GM12878 (cell line): ENCODE data around the gene SCG2. TPM values are rescaled to one million over a fixed set of nuclear protein-coding genes. Genes with fewer than 3 reads are reported as not detected.

Experiments used
- ATAC-seq: fragments of 200-7000 bp; cut with Tn5 transposase; 3 replicates; pipeline ENCODE4 v1.9.1; 2020; ENCODE audit warnings: mild to moderate bottlenecking, moderate library complexity
- BruUV-seq: library from RNA; stranded (reverse); fragments of 400-500 nt; replicated peaks from 2 replicates; lab custom pipeline; 2021; lab: Mats Ljungman, UMichigan
- CTCF ChIA-PET: fragments of 300-600 bp; sonication (Branson Sonifier 250); formaldehyde crosslinking; extraction: SDS; loops from one replicate; lab custom pipeline; 2021; ENCODE audit warnings: inconsistent platforms; lab: Yijun Ruan, JAX
- POLR2A ChIA-PET: fragments of 350-600 bp; formaldehyde crosslinking; extraction: SDS; loops from one replicate; lab custom pipeline; 2021; ENCODE audit warnings: inconsistent platforms; lab: Charles Lee
- RAD21 ChIA-PET: fragments of 300-600 bp; sonication (Branson Sonifier 250); formaldehyde crosslinking; loops from one replicate; lab custom pipeline; 2023; ENCODE audit warnings: antibody characterized with exemption; ENCODE audit not compliant: unreplicated experiment; lab: Charles Lee
- SMC1A ChIA-PET: fragments of 300-600 bp; sonication (Branson Sonifier 250); formaldehyde crosslinking; loops from one replicate; lab custom pipeline; 2023; ENCODE audit not compliant: unreplicated experiment, uncharacterized antibody; lab: Charles Lee
- DNase-seq: peaks from one replicate; pipeline ENCODE4 v3.0.0-alpha.2; 2011; ENCODE audit warnings: low read depth, low spot score
- FAIRE-seq: peaks from 3 replicates; lab custom pipeline; 2011; peaks lifted over from hg19 to GRCh38; lab: Jason Lieb, UNC
- H2AFZ ChIP-seq: 2 replicates; pipeline ENCODE4 v1.6.0; 2011; ENCODE audit warnings: low read depth, low read length, control low read depth; ENCODE audit not compliant: control insufficient read depth
- H3K27ac ChIP-seq: 2 replicates; pipeline ENCODE4 v1.5.1; 2011; ENCODE audit warnings: control low read depth; ENCODE audit not compliant: control insufficient read depth, insufficient read depth
- H3K27me3 ChIP-seq, 2 experiments: replicated peaks in 1 of 2; 2 replicates each; pipeline versions ENCODE4 v1.6.0 to v1.6.1; 2011; ENCODE audit warnings: low read length in 1 of 2; ENCODE audit not compliant: control insufficient read depth in 2 of 2, insufficient read depth in 2 of 2
- H3K36me3 ChIP-seq, 2 experiments: 2 replicates each; pipeline ENCODE4 v1.5.1; 2011; ENCODE audit warnings: low read length in 1 of 2; ENCODE audit not compliant: control insufficient read depth in 2 of 2, insufficient read depth in 2 of 2
- H3K4me1 ChIP-seq: 2 replicates; pipeline ENCODE4 v1.6.1; 2011; ENCODE audit warnings: mild to moderate bottlenecking, low read length, moderate library complexity, mixed read lengths; ENCODE audit not compliant: control insufficient read depth, insufficient read depth
- H3K4me2 ChIP-seq: 2 replicates; pipeline ENCODE4 v1.6.0; 2011; ENCODE audit warnings: control low read depth; ENCODE audit not compliant: control insufficient read depth, insufficient read depth
- H3K4me3 ChIP-seq: fragments of 200-600 bp; sonication (generic); 2 replicates; pipeline ENCODE4 v1.5.1; 2016
- H3K79me2 ChIP-seq: 2 replicates; pipeline ENCODE4 v1.6.0; 2011; ENCODE audit warnings: low read length; ENCODE audit not compliant: control insufficient read depth, insufficient read depth
- H3K9ac ChIP-seq: 2 replicates; pipeline ENCODE4 v1.8.0; 2011; ENCODE audit warnings: low read length, control low read depth, mixed read lengths; ENCODE audit not compliant: control insufficient read depth, insufficient read depth
- H3K9me3 ChIP-seq: replicated peaks from 3 replicates; pipeline ENCODE4 v1.5.1; 2011; ENCODE audit warnings: mild to moderate bottlenecking, low read length; ENCODE audit not compliant: control insufficient read depth, insufficient read depth
- H4K20me1 ChIP-seq: 2 replicates; pipeline ENCODE4 v1.6.0; 2011; ENCODE audit not compliant: control insufficient read depth, insufficient read depth
- BMI1 ChIP-seq: fragments of 450-650 bp; IDR thresholded peaks from 2 replicates; pipeline ENCODE4 v1.6.1; 2016; ENCODE audit warnings: mild to moderate bottlenecking, moderate library complexity, borderline replicate concordance
- CBFB ChIP-seq: IDR thresholded peaks from 2 replicates; pipeline ENCODE4 v1.6.1; 2016; ENCODE audit warnings: antibody characterized with exemption, low read depth
- CBX5 ChIP-seq: sonication (generic); IDR thresholded peaks from 2 replicates; pipeline ENCODE4 v1.6.1; 2016; ENCODE audit warnings: low read depth, moderate library complexity, mild to moderate bottlenecking, inconsistent platforms
- CREM ChIP-seq: IDR thresholded peaks from 2 replicates; pipeline ENCODE4 v1.6.1; 2014; ENCODE audit warnings: antibody characterized with exemption, low read depth
- ELK1 ChIP-seq: IDR thresholded peaks from 2 replicates; pipeline ENCODE4 v1.6.1; 2012; ENCODE audit warnings: low read depth, low read length, improper control_type of control experiment
- FOS ChIP-seq: IDR thresholded peaks from 3 replicates; pipeline ENCODE4 v1.6.1; 2011; ENCODE audit warnings: borderline replicate concordance; ENCODE audit not compliant: insufficient read length; ENCODE audit errors: extremely low read depth
- MEF2A ChIP-seq: IDR thresholded peaks from 2 replicates; pipeline ENCODE4 v1.6.1; 2011; ENCODE audit warnings: low read depth, mild to moderate bottlenecking, low read length, moderate library complexity; ENCODE audit not compliant: insufficient read depth
- NR2C1 ChIP-seq: fragments of 450-650 bp; IDR thresholded peaks from 2 replicates; pipeline ENCODE4 v1.6.1; 2017; ENCODE audit warnings: antibody characterized with exemption, mild to moderate bottlenecking, moderate library complexity
- PML ChIP-seq: IDR thresholded peaks from 2 replicates; pipeline ENCODE4 v1.6.1; 2012; ENCODE audit warnings: low read length, inconsistent platforms
- SUZ12 ChIP-seq: fragments of 200-600 bp; sonication (generic); IDR thresholded peaks from one replicate; pipeline ENCODE4 v1.6.1; 2018; ENCODE audit warnings: antibody characterized with exemption, mild to moderate bottlenecking; ENCODE audit not compliant: unreplicated experiment
- ZNF274 ChIP-seq: IDR thresholded peaks from one replicate; pipeline ENCODE4 v1.8.0; 2011; ENCODE audit not compliant: insufficient read length, insufficient read depth
- ZNF687 ChIP-seq: fragments of 450-650 bp; IDR thresholded peaks from 2 replicates; pipeline ENCODE4 v1.6.1; 2017; ENCODE audit warnings: mild to moderate bottlenecking, moderate library complexity
- WGBS: methylation state at CpG from one replicate; pipeline ENCODE4 v1.1.6; 2016; ENCODE audit warnings: low lambda C conversion rate; ENCODE audit not compliant: insufficient replicate concordance, insufficient coverage; ENCODE audit errors: missing lambda C conversion rate; 5-methylcytosine and 5-hydroxymethylcytosine counted together
- in situ Hi-C: fragments of 300-500 bp; cut with MboI; formaldehyde crosslinking; loops from 9 replicates; pipeline ENCODE4 v1.14.3; 2018; ENCODE audit warnings: mixed read lengths
- intact Hi-C: fragments of 100-400 bp; cut with micrococcal nuclease; formaldehyde crosslinking; loops from one replicate; pipeline ENCODE4 v1.14.2; 2022; ENCODE audit not compliant: unreplicated experiment
- polyA plus RNA-seq, 11 experiments: library from polyadenylated mRNA; depleted of rRNA in 4 of 11; unstranded in 6 of 11; stranded (reverse) in 5 of 11; fragments of >200 nt; fragmentation: Nextera tagmentation in 4 of 11; fragmentation: Illumina TruSeq in 1 of 11; extraction: Ambion mirVana in 4 of 11; extraction: Trizol in 1 of 11; gene quantifications; 1 replicate in 1 of 11; 2 replicates in 10 of 11; pipeline versions ENCODE4 v1.2.1 to v1.2.3, GENCODE V29; 2011 to 2016; ENCODE audit warnings: inconsistent platforms in 2 of 11, missing spikeins in 2 of 11, low read depth in 1 of 11
- total RNA-seq, 4 experiments: library from RNA; depleted of rRNA in 3 of 4; stranded (reverse); fragments of >200 nt in 3 of 4; fragmentation: Illumina TruSeq in 1 of 4; extraction: Trizol in 1 of 4; gene quantifications; 2 replicates each; pipeline versions ENCODE4 v1.2.1 to v1.2.3, GENCODE V29; 2013 to 2021
- TF ChIP-seq, protein P1 (sequence below): IDR thresholded peaks from 2 replicates; pipeline ENCODE4 v1.6.1; 2011; ENCODE audit warnings: borderline replicate concordance, low read depth, mild to moderate bottlenecking, moderate library complexity, low read length; ENCODE audit not compliant: insufficient read depth, poor library complexity, severe bottlenecking

Gene SCG2
- total and polyA plus RNA-seq, 10 of the 15 experiments (the other 5 are each of a cell fraction or from before 2014, with no cell fraction given), result 0.05 TPM; not detected in 9

DNA sequence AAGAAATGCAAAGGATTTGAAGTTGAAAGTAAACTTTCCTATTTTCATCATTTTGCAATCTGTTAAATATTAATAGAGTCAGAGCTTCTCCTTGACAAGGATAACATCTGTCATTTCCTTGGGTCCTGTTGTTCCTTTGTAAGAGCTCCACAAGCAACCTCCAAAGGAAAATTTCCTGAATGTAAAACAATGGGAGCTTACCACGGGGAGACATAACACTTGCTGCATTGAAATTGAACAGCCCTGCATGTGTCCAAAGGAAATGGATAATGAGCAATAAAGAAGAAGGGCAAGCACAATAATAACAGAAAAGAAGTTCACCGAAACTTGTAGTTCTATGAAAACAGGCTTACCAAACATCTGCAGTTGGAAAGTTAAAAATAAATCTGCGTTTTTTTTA lies 42.0 kb upstream of the SCG2 start:
- Histone ChIP-seq H3K4me2 (no peak overlapping the region), H3K27ac (no peak overlapping the region), H3K9me3 (no peaks in the 10 kb centered on the region), H3K27me3 (no peaks in the 10 kb centered on the region), H3K4me3 (no peak overlapping the region), H3K36me3 (no peaks in the 10 kb centered on the region), H3K9ac (no peak overlapping the region), H3K4me1 (peaks cover 8% of the 10 kb centered on the region), H4K20me1 (no peaks in the 10 kb centered on the region), H2AFZ (no peak overlapping the region), H3K79me2 (no peaks in the 10 kb centered on the region)
- POLR2A ChIA-PET, result no interaction called here
- 32% methylated on average over 3 of the region's 3 CpGs for WGBS
- DNase-seq (no peak), FAIRE-seq (no peak), ATAC-seq (no peak)
- intact Hi-C loops (no loop called here), in situ Hi-C loops (no loop called here)
- SMC1A ChIA-PET, result no interaction called here
- RAD21 ChIA-PET, result no interaction called here
- BruUV-seq, result no TSS peak
- TF ChIP-seq FOS, result no peak
- no peak for TF ChIP-seq NR2C1
- TF ChIP-seq, protein P1, sequence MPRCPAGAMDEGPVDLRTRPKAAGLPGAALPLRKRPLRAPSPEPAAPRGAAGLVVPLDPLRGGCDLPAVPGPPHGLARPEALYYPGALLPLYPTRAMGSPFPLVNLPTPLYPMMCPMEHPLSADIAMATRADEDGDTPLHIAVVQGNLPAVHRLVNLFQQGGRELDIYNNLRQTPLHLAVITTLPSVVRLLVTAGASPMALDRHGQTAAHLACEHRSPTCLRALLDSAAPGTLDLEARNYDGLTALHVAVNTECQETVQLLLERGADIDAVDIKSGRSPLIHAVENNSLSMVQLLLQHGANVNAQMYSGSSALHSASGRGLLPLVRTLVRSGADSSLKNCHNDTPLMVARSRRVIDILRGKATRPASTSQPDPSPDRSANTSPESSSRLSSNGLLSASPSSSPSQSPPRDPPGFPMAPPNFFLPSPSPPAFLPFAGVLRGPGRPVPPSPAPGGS, result no peak
- no peak for TF ChIP-seq CBFB
- no peak for TF ChIP-seq SUZ12
- TF ChIP-seq CREM, result no peak
- TF ChIP-seq PML, result no peak
- CTCF ChIA-PET, result no interaction called here

DNA sequence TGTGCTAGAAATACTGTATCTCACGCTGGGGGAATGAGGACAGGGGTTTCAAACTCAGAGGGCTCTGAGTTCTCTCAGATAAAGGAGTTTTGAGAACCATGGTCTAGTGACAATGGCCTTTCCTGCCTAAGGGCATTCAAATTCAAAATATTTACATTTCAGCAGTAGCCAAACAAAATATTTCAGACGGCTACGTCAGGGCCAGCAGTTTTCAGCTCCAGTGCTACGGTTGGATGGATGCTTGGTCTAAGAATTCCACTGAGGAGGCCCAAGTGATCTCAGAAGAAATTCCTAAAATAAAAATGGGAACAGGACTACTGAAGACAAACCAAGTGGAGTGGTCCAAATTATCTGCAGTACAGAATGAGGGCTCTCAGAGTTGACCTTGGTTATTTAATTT lies 41.1 kb upstream of the SCG2 start:
- SMC1A ChIA-PET, result no interaction called here
- ATAC-seq (no peak), DNase-seq (no peak), FAIRE-seq (no peak)
- no peak overlapping the region for H3K27ac ChIP-seq
- CTCF ChIA-PET, result interaction anchor here (0.9 kb wide), 1 partner anchor 154 kb away, joined by 3 read pairs; no protein-coding TSS in a partner anchor
- BruUV-seq, result no TSS peak
- H3K9ac ChIP-seq, result no peak overlapping the region
- WGBS, result 46% methylated on average over 4 of the region's 4 CpGs
- H3K9me3 ChIP-seq, result no peaks in the 10 kb centered on the region
- H3K36me3 ChIP-seq, result no peaks in the 10 kb centered on the region
- no peaks in the 10 kb centered on the region for H4K20me1 ChIP-seq
- H3K27me3 ChIP-seq, result no peaks in the 10 kb centered on the region
- TF ChIP-seq BMI1, result no peak
- no peak for TF ChIP-seq ZNF687
- no peak for TF ChIP-seq ZNF274
- no peak for TF ChIP-seq ELK1
- no peak for TF ChIP-seq CBX5
- no peak for TF ChIP-seq MEF2A
- intact Hi-C loops (no loop called here), in situ Hi-C loops (no loop called here)
- H3K4me2 ChIP-seq, result no peak overlapping the region
- RAD21 ChIA-PET, result no interaction called here
- H3K4me1 ChIP-seq, result peaks cover 8% of the 10 kb centered on the region
- POLR2A ChIA-PET, result no interaction called here
- H3K79me2 ChIP-seq, result no peaks in the 10 kb centered on the region
- H2AFZ ChIP-seq, result no peak overlapping the region
- H3K4me3 ChIP-seq, result no peak overlapping the region
